ENCODE results near the gene CDC45.

Gene CDC45

GRCh38 chr22:19497245-19497644 lies 17.5 kb downstream of the CDC45 start:
- H3K27me3 ChIP-seq (ENCODE audit: control insufficient read depth, insufficient read depth, low read length, poor library complexity, severe bottlenecking) = no peaks in the 10 kb centered on the region
- no peaks in the 10 kb centered on the region for H3K9me3 ChIP-seq (ENCODE audit: control insufficient read depth, low read length)
- no peak overlapping the region for H3K4me3 ChIP-seq (ENCODE audit: insufficient read depth, low read depth, low read length)
- H3K36me3 ChIP-seq (ENCODE audit: control insufficient read depth, insufficient read depth, low read length) = peaks cover 17% of the 10 kb centered on the region
- H3K4me1 ChIP-seq (ENCODE audit: control insufficient read depth, insufficient read depth, low read length) = no peaks in the 10 kb centered on the region
- WGBS, 2 experiments = 93 to 97% methylated on average over 3 of the region's 3 CpGs
- no peak overlapping the region for H3K27ac ChIP-seq (ENCODE audit: insufficient read depth, low read depth, low read length, poor library complexity, severe bottlenecking)

- 95% methylated on average over 7 of the region's 7 CpGs for WGBS, 2 experiments
- Histone ChIP-seq H3K36me3 (ENCODE audit: control insufficient read depth, insufficient read depth, low read length) (peaks cover 17% of the 10 kb centered on the region), H3K9me3 (ENCODE audit: control insufficient read depth, low read length) (no peaks in the 10 kb centered on the region)
Observed at GRCh38 chr22:19498154-19498865, 18.6 kb downstream of the CDC45 start.

GRCh38 chr22:19498866-19499190 lies 19.1 kb downstream of the CDC45 start:
- no peak overlapping the region for H3K27ac ChIP-seq (ENCODE audit: insufficient read depth, low read depth, low read length, poor library complexity, severe bottlenecking)
- no peaks in the 10 kb centered on the region for H3K4me1 ChIP-seq (ENCODE audit: control insufficient read depth, insufficient read depth, low read length)
- H3K27me3 ChIP-seq (ENCODE audit: control insufficient read depth, insufficient read depth, low read length, poor library complexity, severe bottlenecking) = no peaks in the 10 kb centered on the region
- peaks cover 17% of the 10 kb centered on the region for H3K36me3 ChIP-seq (ENCODE audit: control insufficient read depth, insufficient read depth, low read length)
- H3K4me3 ChIP-seq (ENCODE audit: insufficient read depth, low read depth, low read length) = no peak overlapping the region
- 94 to 97% methylated on average over 3 of the region's 3 CpGs for WGBS, 2 experiments
- no peaks in the 10 kb centered on the region for H3K9me3 ChIP-seq (ENCODE audit: control insufficient read depth, low read length)

More at GRCh38 chr22:19498154-19498865, 18.6 kb downstream of the CDC45 start:
- no peak overlapping the region for H3K27ac ChIP-seq (ENCODE audit: insufficient read depth, low read depth, low read length, poor library complexity, severe bottlenecking)
- H3K27me3 ChIP-seq (ENCODE audit: control insufficient read depth, insufficient read depth, low read length, poor library complexity, severe bottlenecking) = no peaks in the 10 kb centered on the region
- H3K4me1 ChIP-seq (ENCODE audit: control insufficient read depth, insufficient read depth, low read length) = no peaks in the 10 kb centered on the region
- no peak overlapping the region for H3K4me3 ChIP-seq (ENCODE audit: insufficient read depth, low read depth, low read length)

GRCh38 chr22:19499236-19499879 lies 19.6 kb downstream of the CDC45 start:
- H3K9me3 ChIP-seq (ENCODE audit: control insufficient read depth, low read length) = no peaks in the 10 kb centered on the region
- peaks cover 14% of the 10 kb centered on the region for H3K36me3 ChIP-seq (ENCODE audit: control insufficient read depth, insufficient read depth, low read length)
- H3K4me3 ChIP-seq (ENCODE audit: insufficient read depth, low read depth, low read length) = no peak overlapping the region
- H3K27ac ChIP-seq (ENCODE audit: insufficient read depth, low read depth, low read length, poor library complexity, severe bottlenecking) = no peak overlapping the region
- no peaks in the 10 kb centered on the region for H3K27me3 ChIP-seq (ENCODE audit: control insufficient read depth, insufficient read depth, low read length, poor library complexity, severe bottlenecking)
- WGBS, 2 experiments = 93 to 97% methylated on average over 7 of the region's 7 CpGs
- no peaks in the 10 kb centered on the region for H3K4me1 ChIP-seq (ENCODE audit: control insufficient read depth, insufficient read depth, low read length)

GRCh38 chr22:19499880-19500242 lies 20.1 kb downstream of the CDC45 start:
- Histone ChIP-seq H3K27ac (ENCODE audit: insufficient read depth, low read depth, low read length, poor library complexity, severe bottlenecking) (no peak overlapping the region), H3K36me3 (ENCODE audit: control insufficient read depth, insufficient read depth, low read length) (peaks cover 9% of the 10 kb centered on the region), H3K4me1 (ENCODE audit: control insufficient read depth, insufficient read depth, low read length) (no peaks in the 10 kb centered on the region), H3K4me3 (ENCODE audit: insufficient read depth, low read depth, low read length) (no peak overlapping the region), H3K27me3 (ENCODE audit: control insufficient read depth, insufficient read depth, low read length, poor library complexity, severe bottlenecking) (no peaks in the 10 kb centered on the region), H3K9me3 (ENCODE audit: control insufficient read depth, low read length) (no peaks in the 10 kb centered on the region)
- 94 to 96% methylated on average over 4 of the region's 4 CpGs for WGBS, 2 experiments

DNA sequence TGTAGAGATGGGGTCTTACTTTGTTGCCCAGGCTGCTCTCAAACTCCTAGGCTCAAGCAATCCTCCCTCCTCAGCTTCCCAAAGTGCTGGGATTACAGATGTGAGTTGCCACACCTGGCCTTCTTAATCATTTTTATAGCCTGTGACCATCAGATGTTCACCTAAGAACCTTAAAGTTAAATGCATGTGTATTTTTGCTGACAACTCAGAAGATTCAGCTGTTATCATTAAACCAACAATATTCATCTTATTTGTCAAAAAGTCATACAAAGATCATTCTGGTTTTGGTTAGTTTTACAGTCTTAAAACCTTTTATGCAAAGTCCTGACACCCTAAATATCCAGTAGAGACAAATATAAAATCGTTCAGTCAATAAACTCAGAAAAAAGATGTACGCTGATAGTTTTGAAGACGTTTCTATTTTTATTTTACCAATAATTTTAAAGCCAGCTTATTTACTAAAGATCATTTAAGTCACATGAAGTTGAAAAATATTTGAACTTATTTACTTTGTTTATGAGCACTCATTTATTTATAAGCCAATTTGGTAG lies 22.3 kb downstream of the CDC45 start:
- WGBS, 2 experiments = 100% methylated on average over 1 to 3 of the region's 3 CpGs
- no peaks in the 10 kb centered on the region for H3K27me3 ChIP-seq (ENCODE audit: control insufficient read depth, insufficient read depth, low read length, poor library complexity, severe bottlenecking)
- peaks cover 1% of the 10 kb centered on the region for H3K36me3 ChIP-seq (ENCODE audit: control insufficient read depth, insufficient read depth, low read length)

GRCh38 chr22:19503367-19503766 lies 23.6 kb downstream of the CDC45 start:
- H3K27me3 ChIP-seq (ENCODE audit: control insufficient read depth, insufficient read depth, low read length, poor library complexity, severe bottlenecking) = no peaks in the 10 kb centered on the region
- no peak overlapping the region for H3K4me3 ChIP-seq (ENCODE audit: insufficient read depth, low read depth, low read length)
- WGBS, 2 experiments = 81 to 87% methylated on average over 7 of the region's 7 CpGs
- no peaks in the 10 kb centered on the region for H3K4me1 ChIP-seq (ENCODE audit: control insufficient read depth, insufficient read depth, low read length)
- H3K27ac ChIP-seq (ENCODE audit: insufficient read depth, low read depth, low read length, poor library complexity, severe bottlenecking) = no peak overlapping the region
- H3K9me3 ChIP-seq (ENCODE audit: control insufficient read depth, low read length) = no peaks in the 10 kb centered on the region
- peaks cover 9% of the 10 kb centered on the region for H3K36me3 ChIP-seq (ENCODE audit: control insufficient read depth, insufficient read depth, low read length)

More for the DNA sequence above, 22.3 kb downstream of the CDC45 start:
- Histone ChIP-seq H3K9me3 (ENCODE audit: control insufficient read depth, low read length) (no peaks in the 10 kb centered on the region), H3K27ac (ENCODE audit: insufficient read depth, low read depth, low read length, poor library complexity, severe bottlenecking) (no peak overlapping the region), H3K4me3 (ENCODE audit: insufficient read depth, low read depth, low read length) (no peak overlapping the region), H3K4me1 (ENCODE audit: control insufficient read depth, insufficient read depth, low read length) (no peaks in the 10 kb centered on the region)

- Histone ChIP-seq H3K4me3 (ENCODE audit: insufficient read depth, low read depth, low read length) (no peak overlapping the region), H3K27ac (ENCODE audit: insufficient read depth, low read depth, low read length, poor library complexity, severe bottlenecking) (no peak overlapping the region), H3K4me1 (ENCODE audit: control insufficient read depth, insufficient read depth, low read length) (no peaks in the 10 kb centered on the region), H3K36me3 (ENCODE audit: control insufficient read depth, insufficient read depth, low read length) (peaks cover 9% of the 10 kb centered on the region), H3K9me3 (ENCODE audit: control insufficient read depth, low read length) (no peaks in the 10 kb centered on the region), H3K27me3 (ENCODE audit: control insufficient read depth, insufficient read depth, low read length, poor library complexity, severe bottlenecking) (no peaks in the 10 kb centered on the region)
- 90% methylated on average over 9 of the region's 9 CpGs for WGBS, 2 experiments
Observed at GRCh38 chr22:19503869-19504268, 24.1 kb downstream of the CDC45 start.

DNA sequence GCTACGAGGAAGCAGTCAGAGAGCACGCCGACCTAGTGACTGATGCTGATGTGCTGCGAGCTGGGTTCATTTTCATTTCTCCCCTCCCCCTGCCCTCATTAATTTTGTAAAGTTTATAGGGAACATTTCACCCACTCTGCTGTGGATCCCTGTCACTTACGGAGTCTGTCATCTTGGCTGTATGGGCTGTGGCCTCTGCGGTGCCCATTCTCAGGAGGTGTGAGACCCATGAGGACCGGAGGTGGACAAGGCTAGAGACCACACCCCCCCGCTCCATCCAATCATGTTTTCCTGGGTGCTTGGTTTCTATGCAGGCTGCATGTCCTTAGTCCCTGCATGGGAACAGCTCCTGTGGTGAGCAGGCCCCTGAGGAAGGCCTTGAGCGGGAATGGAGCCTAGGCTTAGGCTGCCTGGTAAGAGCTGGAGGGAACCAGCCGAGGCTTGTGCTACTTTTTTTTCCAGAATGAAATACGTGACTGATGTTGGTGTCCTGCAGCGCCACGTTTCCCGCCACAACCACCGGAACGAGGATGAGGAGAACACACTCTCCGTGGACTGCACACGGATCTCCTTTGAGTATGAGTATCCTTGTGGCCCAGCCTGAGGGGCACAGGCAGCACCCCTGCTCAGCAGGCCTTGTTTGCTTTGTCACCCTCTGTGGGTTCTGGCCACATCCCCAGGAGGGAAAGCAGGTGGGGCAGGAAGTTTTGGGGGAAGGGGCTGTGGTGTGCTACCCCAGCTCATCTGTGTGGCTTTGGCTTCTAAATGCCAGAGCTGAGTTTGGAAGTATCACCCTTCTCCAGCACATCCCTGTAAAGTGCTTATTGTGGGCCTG lies 25.4 kb downstream of the CDC45 start:
- Histone ChIP-seq H3K36me3 (ENCODE audit: control insufficient read depth, insufficient read depth, low read length) (peaks cover 9% of the 10 kb centered on the region), H3K9me3 (ENCODE audit: control insufficient read depth, low read length) (no peaks in the 10 kb centered on the region), H3K4me3 (ENCODE audit: insufficient read depth, low read depth, low read length) (no peak overlapping the region), H3K27ac (ENCODE audit: insufficient read depth, low read depth, low read length, poor library complexity, severe bottlenecking) (no peak overlapping the region), H3K4me1 (ENCODE audit: control insufficient read depth, insufficient read depth, low read length) (no peaks in the 10 kb centered on the region), H3K27me3 (ENCODE audit: control insufficient read depth, insufficient read depth, low read length, poor library complexity, severe bottlenecking) (no peaks in the 10 kb centered on the region)
- 92% methylated on average over 18 of the region's 18 CpGs for WGBS, 2 experiments

DNA sequence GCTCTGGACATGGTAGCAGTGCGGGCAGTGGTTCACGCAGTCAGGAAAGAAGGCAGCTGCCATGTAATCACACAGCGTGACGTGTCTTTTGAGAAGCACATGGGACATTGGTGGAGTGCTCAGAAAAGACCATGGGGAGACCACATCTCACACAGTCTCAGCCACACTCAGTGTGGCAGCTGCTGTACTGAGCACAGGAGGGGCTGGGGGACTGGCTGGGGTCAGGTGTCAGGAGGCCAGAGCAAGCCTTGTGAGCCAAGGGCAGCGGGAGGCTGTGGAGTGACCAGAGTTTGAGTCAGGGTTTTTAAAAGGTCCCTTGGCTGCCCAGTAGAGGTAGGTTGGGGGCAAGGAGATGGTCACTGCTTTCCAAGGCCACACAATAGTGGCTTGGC lies 26.0 kb downstream of the CDC45 start:
- peaks cover 9% of the 10 kb centered on the region for H3K36me3 ChIP-seq (ENCODE audit: control insufficient read depth, insufficient read depth, low read length)
- H3K27me3 ChIP-seq (ENCODE audit: control insufficient read depth, insufficient read depth, low read length, poor library complexity, severe bottlenecking) = no peaks in the 10 kb centered on the region
- no peaks in the 10 kb centered on the region for H3K9me3 ChIP-seq (ENCODE audit: control insufficient read depth, low read length)
- no peaks in the 10 kb centered on the region for H3K4me1 ChIP-seq (ENCODE audit: control insufficient read depth, insufficient read depth, low read length)
- H3K4me3 ChIP-seq (ENCODE audit: insufficient read depth, low read depth, low read length) = no peak overlapping the region
- whole genome bisulfite sequencing, 2 experiments = 91 to 96% methylated on average over 5 of the region's 5 CpGs
- H3K27ac ChIP-seq (ENCODE audit: insufficient read depth, low read depth, low read length, poor library complexity, severe bottlenecking) = no peak overlapping the region
